ENCODE measurements around the gene CENPE. TPM values are rescaled to one million over a fixed set of nuclear protein-coding genes. Genes with fewer than 3 reads are reported as not detected.

The CENPE gene
- total and polyA plus RNA-seq, 2 of the 8 experiments (the other 6 are each of a cell fraction or from before 2014, with no cell fraction given): 2.1 to 49.0 TPM

- TF ChIP-seq CTCF (IDR thresholded peaks at IDR 0.05; ENCODE audit: control extremely low read depth in 1 of 3, insufficient read depth in 1 of 3, low read depth in 1 of 3, low read length in 3 of 3) (peak in 2 of 3 experiments; percentile 39 to 47; a peak in 2 of 4 replicates), HDAC6 (IDR thresholded peaks at IDR 0.05; ENCODE audit: low read depth, low read length) (no peak), SRF (IDR thresholded peaks at IDR 0.05; ENCODE audit: low read depth, low read length) (no peak)
Measured at GRCh38 chr4:103204111-103204510, 6.0 kb upstream of the CENPE start (continued).

Data from H1 (cell line).